GM12878 (cell line): Measurements from ENCODE around the gene GTPBP4. TPM values are rescaled to one million over a fixed set of nuclear protein-coding genes. Genes with fewer than 3 reads are reported as not detected.

Source experiments
- ATAC-seq: fragments of 200-7000 bp; cut with Tn5 transposase; 3 replicates; pipeline ENCODE4 v1.9.1; 2020; ENCODE audit warnings: mild to moderate bottlenecking, moderate library complexity
- BruUV-seq: library from RNA; stranded (reverse); fragments of 400-500 nt; replicated peaks from 2 replicates; lab custom pipeline; 2021; lab: Mats Ljungman, UMichigan
- CTCF ChIA-PET: fragments of 300-600 bp; sonication (Branson Sonifier 250); formaldehyde crosslinking; extraction: SDS; loops from one replicate; lab custom pipeline; 2021; ENCODE audit warnings: inconsistent platforms; lab: Yijun Ruan, JAX
- POLR2A ChIA-PET: fragments of 350-600 bp; formaldehyde crosslinking; extraction: SDS; loops from one replicate; lab custom pipeline; 2021; ENCODE audit warnings: inconsistent platforms; lab: Charles Lee
- RAD21 ChIA-PET: fragments of 300-600 bp; sonication (Branson Sonifier 250); formaldehyde crosslinking; loops from one replicate; lab custom pipeline; 2023; ENCODE audit warnings: antibody characterized with exemption; ENCODE audit not compliant: unreplicated experiment; lab: Charles Lee
- SMC1A ChIA-PET: fragments of 300-600 bp; sonication (Branson Sonifier 250); formaldehyde crosslinking; loops from one replicate; lab custom pipeline; 2023; ENCODE audit not compliant: unreplicated experiment, uncharacterized antibody; lab: Charles Lee
- DNase-seq: peaks from one replicate; pipeline ENCODE4 v3.0.0-alpha.2; 2011; ENCODE audit warnings: low read depth, low spot score
- FAIRE-seq: peaks from 3 replicates; lab custom pipeline; 2011; peaks lifted over from hg19 to GRCh38; lab: Jason Lieb, UNC
- H2AFZ ChIP-seq: 2 replicates; pipeline ENCODE4 v1.6.0; 2011; ENCODE audit warnings: low read depth, low read length, control low read depth; ENCODE audit not compliant: control insufficient read depth
- H3K27ac ChIP-seq: 2 replicates; pipeline ENCODE4 v1.5.1; 2011; ENCODE audit warnings: control low read depth; ENCODE audit not compliant: control insufficient read depth, insufficient read depth
- H3K27me3 ChIP-seq, 2 experiments: replicated peaks in 1 of 2; 2 replicates each; pipeline versions ENCODE4 v1.6.0 to v1.6.1; 2011; ENCODE audit warnings: low read length in 1 of 2; ENCODE audit not compliant: control insufficient read depth in 2 of 2, insufficient read depth in 2 of 2
- H3K36me3 ChIP-seq, 2 experiments: 2 replicates each; pipeline ENCODE4 v1.5.1; 2011; ENCODE audit warnings: low read length in 1 of 2; ENCODE audit not compliant: control insufficient read depth in 2 of 2, insufficient read depth in 2 of 2
- H3K4me1 ChIP-seq: 2 replicates; pipeline ENCODE4 v1.6.1; 2011; ENCODE audit warnings: mild to moderate bottlenecking, low read length, moderate library complexity, mixed read lengths; ENCODE audit not compliant: control insufficient read depth, insufficient read depth
- H3K4me2 ChIP-seq: 2 replicates; pipeline ENCODE4 v1.6.0; 2011; ENCODE audit warnings: control low read depth; ENCODE audit not compliant: control insufficient read depth, insufficient read depth
- H3K4me3 ChIP-seq: fragments of 200-600 bp; sonication (generic); 2 replicates; pipeline ENCODE4 v1.5.1; 2016
- H3K79me2 ChIP-seq: 2 replicates; pipeline ENCODE4 v1.6.0; 2011; ENCODE audit warnings: low read length; ENCODE audit not compliant: control insufficient read depth, insufficient read depth
- H3K9ac ChIP-seq: 2 replicates; pipeline ENCODE4 v1.8.0; 2011; ENCODE audit warnings: low read length, control low read depth, mixed read lengths; ENCODE audit not compliant: control insufficient read depth, insufficient read depth
- H3K9me3 ChIP-seq: replicated peaks from 3 replicates; pipeline ENCODE4 v1.5.1; 2011; ENCODE audit warnings: mild to moderate bottlenecking, low read length; ENCODE audit not compliant: control insufficient read depth, insufficient read depth
- H4K20me1 ChIP-seq: 2 replicates; pipeline ENCODE4 v1.6.0; 2011; ENCODE audit not compliant: control insufficient read depth, insufficient read depth
- CREM ChIP-seq: IDR thresholded peaks from 2 replicates; pipeline ENCODE4 v1.6.1; 2014; ENCODE audit warnings: antibody characterized with exemption, low read depth
- MEF2A ChIP-seq: IDR thresholded peaks from 2 replicates; pipeline ENCODE4 v1.6.1; 2011; ENCODE audit warnings: low read depth, mild to moderate bottlenecking, low read length, moderate library complexity; ENCODE audit not compliant: insufficient read depth
- RUNX3 ChIP-seq: IDR thresholded peaks from 2 replicates; pipeline ENCODE4 v1.6.1; 2012; ENCODE audit warnings: low read length, inconsistent platforms
- WGBS: methylation state at CpG from one replicate; pipeline ENCODE4 v1.1.6; 2016; ENCODE audit warnings: low lambda C conversion rate; ENCODE audit not compliant: insufficient replicate concordance, insufficient coverage; ENCODE audit errors: missing lambda C conversion rate; 5-methylcytosine and 5-hydroxymethylcytosine counted together
- in situ Hi-C: fragments of 300-500 bp; cut with MboI; formaldehyde crosslinking; loops from 9 replicates; pipeline ENCODE4 v1.14.3; 2018; ENCODE audit warnings: mixed read lengths
- intact Hi-C: fragments of 100-400 bp; cut with micrococcal nuclease; formaldehyde crosslinking; loops from one replicate; pipeline ENCODE4 v1.14.2; 2022; ENCODE audit not compliant: unreplicated experiment
- polyA plus RNA-seq, 11 experiments: library from polyadenylated mRNA; depleted of rRNA in 4 of 11; unstranded in 6 of 11; stranded (reverse) in 5 of 11; fragments of >200 nt; fragmentation: Nextera tagmentation in 4 of 11; fragmentation: Illumina TruSeq in 1 of 11; extraction: Ambion mirVana in 4 of 11; extraction: Trizol in 1 of 11; gene quantifications; 1 replicate in 1 of 11; 2 replicates in 10 of 11; pipeline versions ENCODE4 v1.2.1 to v1.2.3, GENCODE V29; 2011 to 2016; ENCODE audit warnings: inconsistent platforms in 2 of 11, missing spikeins in 2 of 11, low read depth in 1 of 11
- total RNA-seq, 4 experiments: library from RNA; depleted of rRNA in 3 of 4; stranded (reverse); fragments of >200 nt in 3 of 4; fragmentation: Illumina TruSeq in 1 of 4; extraction: Trizol in 1 of 4; gene quantifications; 2 replicates each; pipeline versions ENCODE4 v1.2.1 to v1.2.3, GENCODE V29; 2013 to 2021
- TF ChIP-seq, protein P1 (sequence below): fragments of 450-650 bp; IDR thresholded peaks from 2 replicates; pipeline ENCODE4 v1.6.1; 2017; ENCODE audit warnings: mild to moderate bottlenecking, moderate library complexity
- TF ChIP-seq, protein P2 (sequence below): fragments of 450-650 bp; IDR thresholded peaks from 2 replicates; pipeline ENCODE4 v1.6.1; 2016; ENCODE audit warnings: mild to moderate bottlenecking

The GTPBP4 gene
- total and polyA plus RNA-seq, 10 of the 15 experiments (the other 5 are each of a cell fraction or from before 2014, with no cell fraction given) = 58.5 to 118 (median 71.4) TPM

DNA sequence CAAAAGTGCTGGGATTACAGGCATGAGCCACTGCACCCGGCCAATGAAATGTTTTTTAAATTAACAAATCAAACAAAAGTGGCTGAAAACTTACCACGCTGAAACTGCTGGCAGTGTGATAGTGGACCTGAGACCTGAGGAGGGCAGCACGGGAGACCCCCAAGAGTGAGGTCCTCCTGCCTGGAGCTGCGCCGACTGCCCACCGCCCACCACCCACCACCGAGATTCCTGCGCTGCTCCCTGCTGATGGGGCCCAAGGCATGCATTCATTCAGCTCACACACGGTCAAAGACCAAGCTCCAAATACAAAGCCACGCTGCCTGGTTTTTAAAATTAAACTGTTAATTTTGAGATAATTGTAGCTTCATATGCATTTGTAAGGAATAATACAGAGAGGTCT, 40.4 kb upstream of the GTPBP4 start:
- FAIRE-seq = no peak
- POLR2A ChIA-PET = no interaction called here
- no peak for DNase-seq
- no TSS peak for BruUV-seq
- H3K4me2 ChIP-seq = no peak overlapping the region
- SMC1A ChIA-PET = interaction anchor here (0.7 kb wide), 1 partner anchor 19 kb away, joined by 3 read pairs; no protein-coding TSS in a partner anchor
- no peak for TF ChIP-seq MEF2A
- no peak for TF ChIP-seq RUNX3
- TF ChIP-seq, protein P1, sequence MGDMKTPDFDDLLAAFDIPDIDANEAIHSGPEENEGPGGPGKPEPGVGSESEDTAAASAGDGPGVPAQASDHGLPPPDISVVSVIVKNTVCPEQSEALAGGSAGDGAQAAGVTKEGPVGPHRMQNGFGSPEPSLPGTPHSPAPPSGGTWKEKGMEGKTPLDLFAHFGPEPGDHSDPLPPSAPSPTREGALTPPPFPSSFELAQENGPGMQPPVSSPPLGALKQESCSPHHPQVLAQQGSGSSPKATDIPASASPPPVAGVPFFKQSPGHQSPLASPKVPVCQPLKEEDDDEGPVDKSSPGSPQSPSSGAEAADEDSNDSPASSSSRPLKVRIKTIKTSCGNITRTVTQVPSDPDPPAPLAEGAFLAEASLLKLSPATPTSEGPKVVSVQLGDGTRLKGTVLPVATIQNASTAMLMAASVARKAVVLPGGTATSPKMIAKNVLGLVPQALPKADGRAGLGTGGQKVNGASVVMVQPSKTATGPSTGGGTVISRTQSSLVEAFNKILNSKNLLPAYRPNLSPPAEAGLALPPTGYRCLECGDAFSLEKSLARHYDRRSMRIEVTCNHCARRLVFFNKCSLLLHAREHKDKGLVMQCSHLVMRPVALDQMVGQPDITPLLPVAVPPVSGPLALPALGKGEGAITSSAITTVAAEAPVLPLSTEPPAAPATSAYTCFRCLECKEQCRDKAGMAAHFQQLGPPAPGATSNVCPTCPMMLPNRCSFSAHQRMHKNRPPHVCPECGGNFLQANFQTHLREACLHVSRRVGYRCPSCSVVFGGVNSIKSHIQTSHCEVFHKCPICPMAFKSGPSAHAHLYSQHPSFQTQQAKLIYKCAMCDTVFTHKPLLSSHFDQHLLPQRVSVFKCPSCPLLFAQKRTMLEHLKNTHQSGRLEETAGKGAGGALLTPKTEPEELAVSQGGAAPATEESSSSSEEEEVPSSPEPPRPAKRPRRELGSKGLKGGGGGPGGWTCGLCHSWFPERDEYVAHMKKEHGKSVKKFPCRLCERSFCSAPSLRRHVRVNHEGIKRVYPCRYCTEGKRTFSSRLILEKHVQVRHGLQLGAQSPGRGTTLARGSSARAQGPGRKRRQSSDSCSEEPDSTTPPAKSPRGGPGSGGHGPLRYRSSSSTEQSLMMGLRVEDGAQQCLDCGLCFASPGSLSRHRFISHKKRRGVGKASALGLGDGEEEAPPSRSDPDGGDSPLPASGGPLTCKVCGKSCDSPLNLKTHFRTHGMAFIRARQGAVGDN = no peak
- TF ChIP-seq CREM = no peak
- TF ChIP-seq, protein P2, sequence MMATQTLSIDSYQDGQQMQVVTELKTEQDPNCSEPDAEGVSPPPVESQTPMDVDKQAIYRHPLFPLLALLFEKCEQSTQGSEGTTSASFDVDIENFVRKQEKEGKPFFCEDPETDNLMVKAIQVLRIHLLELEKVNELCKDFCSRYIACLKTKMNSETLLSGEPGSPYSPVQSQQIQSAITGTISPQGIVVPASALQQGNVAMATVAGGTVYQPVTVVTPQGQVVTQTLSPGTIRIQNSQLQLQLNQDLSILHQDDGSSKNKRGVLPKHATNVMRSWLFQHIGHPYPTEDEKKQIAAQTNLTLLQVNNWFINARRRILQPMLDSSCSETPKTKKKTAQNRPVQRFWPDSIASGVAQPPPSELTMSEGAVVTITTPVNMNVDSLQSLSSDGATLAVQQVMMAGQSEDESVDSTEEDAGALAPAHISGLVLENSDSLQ = no peak
- in situ Hi-C loops (no loop called here), intact Hi-C loops (no loop called here)
- H3K27me3 ChIP-seq = no peaks in the 10 kb centered on the region; a peak in 2 of 4 replicates
- WGBS = 81% methylated on average over 10 of the region's 10 CpGs
- no peak for ATAC-seq
- CTCF ChIA-PET = no interaction called here
- no peak overlapping the region for H2AFZ ChIP-seq
- no peak overlapping the region for H3K27ac ChIP-seq
- no peak overlapping the region for H3K4me3 ChIP-seq
- H3K9me3 ChIP-seq = no peaks in the 10 kb centered on the region; the same call in 2 of the 3 replicates
- no peaks in the 10 kb centered on the region for H3K36me3 ChIP-seq
- H4K20me1 ChIP-seq = no peaks in the 10 kb centered on the region
- no peaks in the 10 kb centered on the region for H3K79me2 ChIP-seq
- no peak overlapping the region for H3K9ac ChIP-seq
- peaks cover 17% of the 10 kb centered on the region for H3K4me1 ChIP-seq
- RAD21 ChIA-PET = no interaction called here
